GM21447 (cell line): Measurements from ENCODE around the gene DMKN.

ENCODE experiments used
- ATAC-seq: cut with Tn5 transposase; IDR thresholded peaks from one replicate; pipeline ENCODE4 v1.9.1; 2021; ENCODE audit not compliant: unreplicated experiment

DMKN gene

GRCh38 chr19:35528218-35529038, 15.0 kb upstream of the DMKN start, which contains the start of gene SBSN:
Gene SBSN, minus strand, starts transcription at chr19:35528311. Its CDS starts 30 bp downstream, at chr19:35528281.
- no peak for ATAC-seq

DNA sequence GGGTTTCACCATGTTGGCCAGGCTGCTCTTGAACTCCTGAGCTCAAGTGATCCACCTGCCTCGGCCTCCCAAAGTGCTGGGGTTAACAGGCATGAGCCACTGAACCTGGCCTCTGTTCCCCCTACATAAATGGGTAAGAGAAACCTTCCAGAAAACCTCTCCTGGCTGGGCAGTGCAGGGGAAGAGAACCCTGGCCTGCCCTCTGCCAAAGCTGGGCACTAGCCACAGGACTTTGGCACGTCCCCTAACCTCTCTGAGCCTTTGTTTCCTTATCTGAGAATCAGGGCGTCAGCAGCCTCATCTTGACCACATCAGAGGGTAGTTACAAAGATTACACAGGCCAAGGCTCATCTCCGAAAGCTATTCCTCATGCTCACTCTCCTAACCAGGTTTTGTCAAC, 12.4 kb upstream of the DMKN start:
- ATAC-seq, result no peak

GRCh38 chr19:35524181-35524837, 10.9 kb upstream of the DMKN start:
- no peak for ATAC-seq

DNA sequence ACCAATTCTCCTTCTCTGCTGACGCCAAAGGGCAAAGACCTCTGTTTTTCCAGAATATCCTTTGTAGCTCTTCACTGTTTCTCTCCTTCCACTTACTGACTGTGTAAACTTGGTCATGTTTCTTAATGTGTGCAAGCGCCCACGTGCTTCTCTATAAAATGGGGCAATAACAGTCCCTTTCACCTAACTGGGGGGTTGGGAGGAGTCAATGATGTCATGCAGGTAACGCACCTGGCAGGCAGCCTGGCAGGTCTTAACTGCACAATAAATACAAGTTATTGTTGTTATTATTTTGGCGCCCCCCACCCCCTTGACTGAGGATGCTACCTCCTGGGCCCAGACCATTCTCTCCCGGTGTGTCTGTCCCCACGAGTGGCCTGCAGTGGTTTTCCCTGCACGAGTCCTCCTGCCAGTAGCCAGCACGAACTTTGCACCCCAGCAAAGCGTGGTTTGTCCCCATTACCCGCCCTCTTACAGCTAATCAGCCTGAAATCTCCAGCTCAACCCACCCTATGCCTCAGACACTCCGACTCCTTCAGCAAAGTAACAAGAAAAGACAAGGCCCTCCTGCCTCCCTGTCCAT, 9.4 kb upstream of the DMKN start:
- no peak for ATAC-seq

DNA sequence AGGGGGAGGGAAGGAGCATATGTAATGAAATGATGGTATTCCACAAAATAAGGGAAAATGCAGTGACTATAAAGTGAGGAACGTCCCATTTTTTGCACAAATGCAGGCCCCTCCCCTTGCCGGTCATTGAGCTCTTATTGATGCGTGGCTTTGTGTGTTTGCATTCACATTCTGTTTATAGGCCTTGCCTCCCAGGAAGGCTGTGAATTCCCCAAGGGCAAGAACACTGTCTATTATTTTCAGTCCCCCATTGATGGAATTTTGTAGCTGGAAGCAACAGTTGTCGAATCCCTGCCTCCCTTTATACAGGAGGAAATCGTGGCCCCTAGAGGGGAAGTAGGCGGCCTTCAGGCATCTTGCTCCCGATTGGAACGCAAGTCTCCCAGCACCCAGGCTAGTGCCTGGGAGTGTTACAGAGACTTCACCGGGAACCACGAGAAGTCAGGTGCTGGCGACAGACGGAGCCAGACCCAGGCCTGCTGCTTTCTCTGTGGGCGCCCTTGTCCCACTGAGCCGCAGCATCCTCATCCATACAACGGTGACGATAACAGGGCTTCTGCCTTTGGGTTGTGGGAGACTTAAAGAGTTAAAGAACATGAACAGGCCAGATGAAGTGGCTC, 7.8 kb upstream of the DMKN start:
- ATAC-seq, result no peak

DNA sequence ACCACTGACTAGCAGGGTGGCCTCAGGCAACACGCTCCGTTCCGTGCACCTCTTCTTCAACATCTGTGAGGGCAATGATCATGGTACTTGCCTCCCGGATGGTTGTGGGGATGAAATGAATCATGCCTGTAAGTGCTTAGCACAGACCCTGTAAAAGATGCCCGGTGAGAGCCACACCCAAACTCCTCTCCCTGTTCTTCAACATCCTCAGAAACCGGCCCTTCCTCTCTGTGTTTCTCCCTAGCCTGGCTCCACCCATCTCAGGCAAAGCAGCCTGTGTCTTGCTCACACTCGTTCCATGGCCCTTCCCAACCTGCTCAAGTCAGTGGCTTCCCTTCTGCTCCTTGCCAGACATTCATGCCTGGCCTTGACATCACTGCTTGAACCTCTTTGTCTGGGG, 5.8 kb upstream of the DMKN start:
- no peak for ATAC-seq

DNA sequence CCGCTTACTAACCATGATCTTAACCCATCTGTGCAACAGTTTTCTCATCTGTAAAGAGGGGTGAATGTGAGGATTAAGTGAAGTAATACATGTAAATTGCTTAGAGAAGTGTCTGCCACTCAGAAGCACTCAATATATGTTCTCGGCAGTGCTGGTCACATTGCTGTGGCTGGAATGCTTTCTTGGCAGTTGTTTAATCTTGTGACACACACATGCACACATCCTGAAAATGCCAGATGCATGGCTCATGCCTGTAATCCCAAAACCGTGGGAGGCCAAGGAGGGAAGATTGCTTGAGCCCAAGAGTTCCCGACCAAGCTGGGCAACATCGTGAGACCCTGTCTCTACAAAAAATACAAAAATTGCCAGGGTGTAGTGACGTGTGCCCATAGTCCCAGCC, 4.9 kb upstream of the DMKN start:
- ATAC-seq, result no peak

DNA sequence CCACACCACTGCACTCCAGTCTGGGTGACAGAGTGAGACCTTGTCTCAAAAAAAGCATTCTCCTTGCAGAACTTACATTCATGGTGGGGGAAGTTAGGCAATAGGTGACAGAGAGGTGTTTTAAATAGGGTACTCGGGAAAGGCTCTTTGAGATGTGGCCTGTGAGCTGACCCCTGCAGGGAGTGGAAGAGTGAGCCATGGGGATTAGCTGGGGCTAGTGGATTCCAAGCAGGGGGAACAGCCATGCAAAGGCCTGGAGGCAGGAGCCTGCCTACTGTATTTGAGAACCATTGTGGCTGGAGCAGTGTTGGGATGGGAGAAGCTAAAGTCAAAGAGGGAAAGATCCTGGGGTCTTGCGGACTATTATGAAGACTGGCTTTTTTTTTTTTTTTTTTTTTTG, 3.9 kb upstream of the DMKN start:
- no peak for ATAC-seq

DNA sequence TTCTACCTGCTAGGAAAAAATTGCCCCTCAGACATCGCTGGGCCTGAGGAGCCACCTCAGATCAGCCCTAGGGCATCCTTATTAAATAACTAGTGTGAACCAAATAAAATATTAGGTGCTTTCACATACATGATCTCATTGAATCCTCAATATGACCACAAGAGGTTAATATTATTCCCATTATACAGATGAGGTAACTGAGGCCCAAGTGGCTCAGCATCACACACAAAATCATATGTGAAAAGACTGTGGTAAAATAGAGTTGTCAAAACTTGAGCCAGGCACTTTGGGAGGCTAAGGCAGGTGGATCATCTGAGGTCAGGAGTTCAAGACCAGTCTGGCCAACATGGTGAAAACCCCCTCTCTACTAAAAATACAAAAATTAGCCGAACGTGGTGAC, 2.9 kb upstream of the DMKN start:
- no peak for ATAC-seq

DNA sequence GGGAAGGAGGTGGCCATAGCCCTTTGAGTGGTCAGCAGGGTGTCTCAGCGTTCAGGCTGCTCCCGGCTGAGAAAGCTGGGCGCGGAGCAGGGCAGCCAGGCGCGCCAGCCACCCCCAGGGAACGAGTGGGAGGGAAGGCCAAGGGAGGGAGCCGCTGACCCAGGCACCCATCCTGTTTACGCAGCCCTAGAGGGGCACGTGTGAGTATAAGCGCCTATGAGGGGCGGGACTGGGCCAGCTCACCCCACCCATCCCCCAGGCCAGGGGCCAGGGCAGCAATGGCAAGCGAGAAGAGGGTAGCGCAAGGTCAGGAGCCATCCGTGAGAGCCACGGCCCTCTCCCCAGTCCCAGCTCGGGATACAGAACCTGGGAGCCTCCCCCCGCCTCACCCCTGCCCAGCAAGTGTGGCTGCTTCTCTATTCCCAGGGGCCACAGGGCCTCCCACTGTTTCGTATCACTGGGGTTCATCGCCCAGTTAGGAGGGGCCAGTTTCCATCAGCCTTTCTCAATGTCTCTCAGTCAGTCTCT, 897 bp upstream of the DMKN start:
- ATAC-seq, result no peak

- no peak for ATAC-seq
Measured at GRCh38 chr19:35512831-35513627, 420 bp downstream of the DMKN start.

DNA sequence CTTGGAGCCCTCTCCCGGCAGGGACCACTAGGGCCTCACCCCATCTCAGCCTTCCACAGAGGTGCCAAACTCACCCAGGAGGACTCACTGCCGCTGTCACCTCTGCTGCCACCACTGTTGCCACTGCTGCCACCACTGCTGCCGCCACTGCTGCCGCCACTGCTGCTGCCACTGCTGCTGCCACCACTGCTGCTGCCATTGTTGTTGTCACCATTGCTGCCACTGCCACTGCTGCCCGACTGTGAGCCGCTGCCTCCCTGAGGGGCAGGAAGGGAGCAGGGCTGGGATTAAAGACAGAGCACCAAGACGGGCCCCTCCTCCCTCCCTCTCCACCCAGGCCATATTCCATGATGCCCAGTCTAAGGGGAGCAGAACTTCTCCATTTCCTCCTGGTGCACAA, 2.1 kb downstream of the DMKN start:
- ATAC-seq, result no peak

- no peak for ATAC-seq
Measured at GRCh38 chr19:35510626-35510964, 2.9 kb downstream of the DMKN start.

DNA sequence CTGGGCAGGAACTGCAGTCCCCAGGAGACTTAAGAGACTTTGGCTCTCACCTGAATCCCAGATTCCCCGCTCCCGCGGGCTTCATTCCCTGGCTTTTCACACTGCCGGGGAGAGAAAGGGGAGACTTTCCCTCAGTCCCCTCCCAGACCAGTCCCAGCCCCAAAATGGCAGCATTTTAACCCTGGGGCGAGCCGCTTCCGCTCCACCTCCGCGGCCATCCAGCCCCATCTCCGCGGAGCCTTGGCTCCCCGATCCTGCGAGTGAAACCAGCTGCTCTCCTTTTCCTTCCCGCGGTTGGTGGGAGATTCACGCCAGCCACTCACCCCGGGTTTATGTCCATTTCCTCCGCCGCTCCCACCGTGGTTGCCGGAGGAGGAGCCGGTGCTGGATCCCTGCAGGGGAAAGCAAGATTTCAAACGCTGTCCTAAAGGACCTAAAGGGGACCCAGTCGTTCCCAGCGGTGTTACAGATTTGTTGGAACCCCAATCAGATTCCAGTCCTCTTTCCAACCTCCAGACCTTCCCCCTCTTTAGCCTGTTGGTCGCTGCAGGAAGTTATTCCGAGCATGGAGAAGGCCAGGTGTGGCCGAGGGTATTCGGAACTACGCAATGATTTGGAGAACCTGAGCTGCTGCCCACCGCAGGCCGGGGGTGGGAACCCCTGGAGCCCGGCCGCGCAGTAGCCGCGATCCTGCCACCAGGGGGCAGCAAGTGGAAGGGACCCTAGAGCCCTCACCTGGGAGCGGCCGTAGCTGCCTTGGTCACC, 3.4 kb downstream of the DMKN start:
- no peak for ATAC-seq

DNA sequence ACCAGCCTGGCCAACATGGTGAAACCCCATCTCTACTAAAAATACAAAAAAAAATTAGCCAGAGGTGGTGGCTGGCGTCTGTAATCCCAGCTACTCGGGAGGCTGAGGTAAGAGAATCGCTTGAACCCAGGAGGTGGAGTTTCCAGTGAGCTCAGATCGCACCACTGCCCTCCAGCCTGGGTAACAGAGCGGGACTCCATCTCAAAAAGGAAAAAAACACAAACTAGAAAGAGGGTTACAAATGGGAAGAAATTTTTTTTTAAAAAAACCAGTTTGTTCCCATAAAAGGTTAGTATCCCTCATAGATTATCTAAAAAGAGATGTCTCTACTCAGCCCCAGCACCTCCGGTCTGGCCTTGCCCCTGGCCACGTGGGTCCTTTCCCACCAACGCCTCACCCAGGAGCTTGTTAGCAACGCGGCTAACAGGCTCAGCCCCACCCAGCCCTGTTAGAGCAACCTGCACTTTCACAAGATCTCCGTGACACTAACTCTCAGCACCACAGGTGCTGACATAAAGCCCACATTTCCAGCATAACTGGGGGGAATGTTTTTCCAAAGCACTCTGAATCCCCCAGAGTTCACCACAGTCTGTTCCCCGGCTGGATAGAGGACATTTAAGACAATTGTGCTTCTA, 4.3 kb downstream of the DMKN start:
- ATAC-seq, result no peak

- ATAC-seq, result no peak
Measured at GRCh38 chr19:35508129-35508528, 5.3 kb downstream of the DMKN start.

DNA sequence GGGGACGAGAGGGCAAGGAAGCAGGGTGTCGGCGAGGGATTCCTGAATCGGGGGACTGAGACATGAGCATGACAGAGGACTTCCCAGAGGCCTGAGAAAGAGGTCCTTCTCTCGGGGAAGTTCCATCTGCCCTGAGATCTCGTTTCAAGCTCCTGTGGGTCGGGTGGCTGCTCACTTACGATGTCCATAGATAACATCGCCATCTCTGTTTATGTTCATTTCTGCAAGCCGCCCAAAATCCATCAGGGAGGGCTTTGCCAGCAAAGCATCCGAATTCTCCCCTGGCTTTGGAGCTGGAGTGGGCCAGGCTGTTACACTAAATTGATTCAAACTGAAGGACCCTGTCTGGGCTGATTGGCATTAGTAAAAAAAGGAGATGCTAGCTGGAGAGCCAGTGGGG, 5.9 kb downstream of the DMKN start:
- no peak for ATAC-seq

DNA sequence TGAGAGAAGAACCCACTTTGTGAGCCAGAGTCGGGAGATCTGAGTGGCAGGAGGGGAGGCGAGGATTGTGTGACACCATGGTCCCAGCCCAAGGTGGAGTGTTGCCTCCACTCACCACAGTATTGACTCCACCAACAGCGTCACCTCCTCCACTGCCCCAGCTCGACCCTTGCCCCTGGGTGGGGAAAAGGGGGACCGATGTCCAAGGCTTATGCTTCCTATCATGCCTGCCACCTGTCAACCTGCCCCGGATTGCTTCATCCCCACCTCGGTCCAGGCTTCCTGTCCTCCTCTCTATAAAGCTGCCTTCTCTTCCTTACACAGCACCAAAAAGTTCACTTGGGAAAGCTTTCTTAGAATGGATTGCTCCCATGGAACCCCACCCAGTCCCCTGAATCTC, 7.4 kb downstream of the DMKN start:
- ATAC-seq, result no peak

GRCh38 chr19:35502751-35503150, 10.7 kb downstream of the DMKN start:
- ATAC-seq, result no peak

GRCh38 chr19:35501684-35502083, 11.8 kb downstream of the DMKN start:
- no peak for ATAC-seq
